ENCODE data around the gene CAP1.
"Not testable (repeated sequence)": the region's sequence is repeated elsewhere in the genome, so short reads cannot be mapped to it uniquely, and the experiment has no call there.

The CAP1 gene

DNA sequence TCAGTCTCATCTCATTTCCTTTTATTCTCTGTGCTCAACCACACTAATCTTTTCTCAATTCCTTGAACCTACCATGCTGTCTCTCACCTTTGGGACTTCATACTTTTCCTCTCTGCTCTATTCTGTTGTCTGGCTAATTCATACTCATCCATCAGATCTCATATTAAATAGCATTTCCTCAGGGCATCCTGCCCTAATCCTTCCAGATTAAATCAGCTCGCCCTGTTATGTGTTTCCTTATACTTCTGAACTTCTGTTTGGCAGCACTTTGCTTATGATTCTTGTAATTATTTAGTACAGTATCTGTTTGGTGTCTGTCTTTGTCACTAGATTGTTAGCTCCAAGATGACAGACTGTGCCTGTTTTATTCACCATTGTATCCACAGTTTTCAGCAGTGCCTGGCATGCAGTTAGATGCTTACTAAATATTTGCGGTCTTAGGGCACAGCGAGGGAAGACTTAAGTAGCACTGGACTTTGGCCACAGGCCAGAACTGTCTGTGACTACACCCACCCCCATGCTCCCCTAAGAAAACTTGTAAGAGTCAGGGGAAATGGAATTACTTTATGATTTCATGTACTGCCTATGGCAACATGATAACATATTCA lies 9.9 kb upstream of the CAP1 start:
- no peak for DNase-seq

DNA sequence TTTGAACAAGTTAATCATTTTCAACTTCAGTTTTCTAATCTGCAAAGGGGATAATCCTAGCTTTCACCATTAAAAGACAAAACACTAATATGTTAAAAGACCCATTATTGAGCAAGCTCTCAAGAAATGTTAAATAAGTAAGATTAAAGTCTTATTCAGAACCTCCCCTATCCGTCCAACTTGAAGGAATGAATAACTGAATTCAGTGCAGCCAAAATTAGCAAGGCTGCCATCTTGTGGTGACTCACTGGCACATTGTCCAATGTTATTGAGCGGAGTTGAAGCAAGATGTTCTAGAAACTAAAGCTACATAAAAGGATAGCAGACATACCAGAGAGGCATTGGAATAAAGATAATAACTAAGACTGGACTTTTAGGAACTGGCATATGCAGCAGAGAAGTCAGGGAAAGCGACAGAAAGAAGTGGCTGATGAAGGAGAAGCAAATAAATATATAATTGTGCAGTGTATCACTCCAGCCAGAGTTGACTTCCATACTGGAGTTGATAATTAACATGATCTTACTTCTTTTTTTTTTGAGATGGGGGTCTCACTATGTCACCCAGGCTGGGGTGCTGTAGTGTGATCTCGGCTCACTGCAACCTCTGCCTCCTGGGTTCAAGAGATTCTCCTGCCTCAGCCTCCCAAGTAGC lies 8.2 kb upstream of the CAP1 start:
- peak; percentile 65 for DNase-seq

DNA sequence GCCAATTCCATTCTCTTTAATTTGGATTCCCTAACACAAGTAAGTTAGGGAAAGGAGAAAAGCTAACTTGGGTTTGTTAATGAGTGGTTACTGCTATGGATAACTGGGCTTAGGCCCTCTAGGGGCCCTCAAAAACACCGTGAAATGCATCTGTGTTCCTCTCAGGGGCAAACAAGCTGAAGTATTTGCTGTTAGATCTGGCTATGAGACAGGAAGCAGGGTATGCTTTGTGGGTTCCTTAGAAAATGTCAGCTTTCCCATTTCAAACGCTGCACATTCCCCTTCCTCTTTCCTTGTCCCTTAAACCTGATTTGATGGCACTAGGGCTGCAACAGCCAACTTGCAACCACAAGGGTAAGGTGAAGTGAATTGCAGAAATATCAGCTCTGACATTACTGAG lies 5.7 kb upstream of the CAP1 start:
- DNase-seq, result no peak

DNA sequence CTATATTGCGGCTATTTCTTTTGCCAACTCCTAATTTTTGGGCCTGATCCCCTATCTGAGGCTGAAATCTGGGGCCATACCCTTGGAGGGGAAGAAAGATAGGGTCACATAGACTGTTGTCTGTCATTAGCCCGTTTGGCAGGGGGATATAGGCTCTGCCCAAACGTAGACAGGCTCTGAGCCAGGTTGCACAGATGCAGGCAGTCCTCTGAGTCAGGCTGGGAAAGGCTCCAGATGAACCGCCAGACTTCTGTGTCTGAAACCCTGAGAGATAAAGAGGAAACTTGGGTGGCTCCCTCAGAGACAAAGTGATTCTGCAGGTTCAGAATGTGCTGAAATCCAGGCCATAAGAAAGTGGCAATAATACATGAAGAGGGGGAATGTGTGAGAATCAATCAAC lies 4.0 kb upstream of the CAP1 start:
- DNase-seq, result peak; percentile 84

DNA sequence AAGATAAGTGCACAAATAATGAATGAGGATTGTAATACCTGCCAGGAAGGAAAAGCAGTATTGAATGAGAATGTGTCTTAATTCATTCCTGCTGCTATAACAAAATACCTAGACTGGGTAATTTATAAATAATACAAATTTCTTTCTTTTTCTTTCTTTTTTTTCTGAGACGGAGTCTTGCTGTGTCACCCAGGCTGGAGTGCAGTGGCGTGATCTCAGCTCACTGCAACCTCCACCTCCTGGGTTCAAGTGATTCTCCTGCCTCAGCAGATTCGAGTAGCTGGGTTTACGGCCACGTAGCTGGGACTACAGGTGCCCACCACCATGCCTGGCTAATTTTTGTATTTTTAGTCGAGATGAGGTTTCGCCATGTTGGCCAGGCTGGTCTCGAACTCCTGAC lies 3.3 kb upstream of the CAP1 start:
- not testable (repeated sequence) for DNase-seq

DNA sequence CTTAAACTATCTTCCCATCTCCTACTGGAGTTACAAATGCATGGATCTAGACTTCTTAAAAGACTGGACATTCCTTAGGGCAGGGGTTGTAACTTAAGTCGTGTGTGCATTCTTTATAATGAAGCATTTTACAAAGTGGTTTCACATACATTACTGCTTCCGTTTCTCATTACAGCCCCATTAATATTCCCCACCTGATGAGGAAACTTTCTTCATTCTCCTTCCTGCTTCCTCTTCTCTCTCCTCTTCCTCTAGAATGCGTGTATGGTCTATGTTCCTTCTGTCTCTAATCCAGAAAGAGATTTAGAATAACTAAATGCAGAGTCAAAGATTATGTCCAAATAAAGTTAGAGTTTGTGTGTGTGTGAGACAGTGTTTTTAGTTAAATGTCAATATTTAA lies 1.8 kb upstream of the CAP1 start:
- no peak for DNase-seq

DNA sequence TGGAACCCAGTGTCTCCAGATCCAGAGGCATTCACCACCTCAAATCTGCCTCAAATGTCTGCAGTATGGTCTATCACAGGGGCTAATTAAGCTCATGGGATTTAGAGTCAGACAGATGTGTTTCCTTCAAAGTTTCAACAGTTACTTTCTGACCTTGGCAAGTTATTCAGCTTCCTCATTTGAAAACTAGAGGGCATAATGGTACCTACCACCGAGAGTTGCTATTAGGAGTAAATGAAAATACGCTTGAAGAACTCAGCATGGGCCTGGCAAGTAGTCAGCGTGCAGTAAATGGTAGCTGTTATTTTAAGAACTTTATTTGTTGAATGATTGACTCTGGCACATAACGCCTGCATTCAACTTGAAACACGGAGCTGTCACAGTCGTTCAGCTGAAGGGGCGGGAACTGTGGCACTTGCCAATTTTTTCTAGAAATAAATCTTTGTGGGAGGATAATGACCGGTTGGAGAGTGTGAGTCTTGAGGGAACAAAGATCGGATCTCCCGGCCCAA lies 1.2 kb upstream of the CAP1 start:
- DNase-seq, result no peak

DNA sequence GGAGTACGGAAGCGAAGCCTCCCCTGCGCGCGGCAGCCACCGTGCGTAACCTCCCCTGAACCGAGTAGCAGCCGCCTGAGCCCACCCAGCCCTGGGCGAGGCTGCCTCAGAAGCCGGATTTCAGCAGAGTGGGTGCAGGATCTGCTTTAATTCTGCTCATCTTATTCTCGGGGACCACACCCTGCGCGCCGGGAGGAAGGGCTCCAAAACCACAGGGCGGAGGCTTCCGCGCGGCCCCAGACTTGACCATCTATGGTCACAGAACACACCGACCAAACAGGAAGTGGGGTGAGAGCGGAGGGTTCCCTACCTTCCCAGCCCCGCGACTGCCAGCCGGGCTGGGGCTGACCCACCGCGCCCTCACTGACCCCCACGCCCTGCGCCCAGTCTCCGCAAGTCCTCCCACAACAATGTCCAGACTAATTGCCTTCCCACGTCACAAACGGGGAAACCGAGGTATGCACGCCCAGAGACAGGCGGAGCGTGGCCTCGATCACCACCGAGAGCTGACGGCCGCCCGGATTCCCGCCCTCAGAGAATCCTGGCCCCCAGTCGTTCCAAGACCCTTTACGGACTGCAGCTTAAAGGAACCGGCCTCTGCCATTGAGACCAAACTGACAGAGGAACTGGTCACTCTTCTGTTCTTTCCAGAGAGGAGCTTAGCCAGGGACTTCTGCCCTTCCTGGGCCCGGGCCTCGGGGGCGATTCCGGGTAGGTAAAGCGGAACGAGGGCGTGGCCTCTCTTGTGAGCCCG lies 595 bp upstream of the CAP1 start:
- peak; percentile 95 for DNase-seq

DNA sequence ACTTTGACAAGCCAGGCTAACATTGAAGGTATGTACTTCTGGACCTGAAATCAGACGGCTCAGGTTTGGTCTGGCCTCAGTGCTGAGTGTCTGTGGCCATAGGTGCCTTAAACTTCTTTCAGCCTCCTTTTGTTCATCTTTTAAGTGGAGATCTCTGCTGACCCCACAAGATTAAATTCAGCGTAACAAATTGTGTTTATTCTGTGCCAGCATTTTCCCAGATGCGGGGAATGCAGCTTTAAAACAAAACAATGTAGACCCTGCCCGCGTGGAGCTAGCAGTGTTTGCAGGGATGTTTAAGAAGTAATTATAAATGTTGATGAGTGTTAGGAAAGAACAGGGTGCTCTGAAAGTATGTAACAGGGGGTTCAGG lies 923 bp downstream of the CAP1 start:
- no peak for DNase-seq

DNA sequence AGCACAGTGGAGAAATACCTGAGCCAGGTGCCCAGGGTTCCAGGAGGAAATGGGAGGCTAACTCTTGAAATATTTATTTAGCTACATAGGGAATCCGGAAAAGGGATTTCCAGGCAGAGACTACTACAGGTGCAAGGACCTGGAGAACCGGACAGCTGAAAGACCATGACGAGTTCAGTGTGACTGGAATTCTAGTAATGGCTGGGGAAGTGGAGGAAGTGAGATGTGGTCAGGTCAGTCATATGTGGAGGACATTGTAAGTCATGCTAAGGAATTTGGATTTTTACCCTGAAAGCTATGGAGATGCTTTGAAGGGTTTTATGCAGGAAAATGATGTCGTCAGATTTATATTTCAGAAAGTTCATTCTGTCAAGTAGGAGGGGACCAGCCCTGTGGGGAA lies 1.8 kb downstream of the CAP1 start:
- peak; percentile 60 for DNase-seq

DNA sequence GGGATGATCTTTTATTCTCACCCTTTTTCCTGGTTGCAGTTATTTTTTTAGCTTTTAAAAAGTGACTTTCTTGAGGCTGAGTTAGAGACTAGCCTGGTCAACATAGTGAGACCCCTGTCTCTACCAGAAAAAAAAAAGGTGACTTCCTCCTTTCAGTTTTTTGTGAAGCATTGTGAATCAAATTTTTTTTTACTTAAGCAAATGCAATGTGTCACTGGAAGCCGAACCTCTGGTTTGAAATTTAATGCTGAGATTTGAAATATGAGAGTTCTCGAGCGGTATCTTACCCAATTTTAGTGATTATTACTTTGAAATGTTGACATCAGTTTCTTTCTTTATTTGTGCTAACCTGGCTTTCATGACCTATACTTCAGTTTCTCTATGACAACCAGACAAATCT lies 3.6 kb downstream of the CAP1 start:
- no peak for DNase-seq

DNA sequence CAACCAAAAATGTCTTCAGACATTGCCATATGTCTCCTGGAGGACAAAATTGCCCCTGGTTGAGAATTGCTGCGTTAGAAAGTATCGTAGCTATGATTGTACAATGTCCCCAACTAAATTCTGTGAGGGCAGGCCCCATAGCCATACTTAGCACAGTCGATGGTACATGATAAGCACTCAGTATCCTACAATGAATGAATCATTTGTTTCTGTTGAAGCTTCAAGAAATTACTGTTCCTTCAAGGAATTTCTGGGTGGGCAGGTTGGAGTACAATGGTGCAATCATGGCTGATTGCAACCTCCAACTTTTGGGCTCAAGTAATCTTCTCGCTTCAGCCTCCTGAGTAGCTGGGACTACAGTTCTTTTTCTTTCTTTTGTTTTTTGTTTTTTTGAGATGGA lies 4.7 kb downstream of the CAP1 start:
- DNase-seq, result no peak

DNA sequence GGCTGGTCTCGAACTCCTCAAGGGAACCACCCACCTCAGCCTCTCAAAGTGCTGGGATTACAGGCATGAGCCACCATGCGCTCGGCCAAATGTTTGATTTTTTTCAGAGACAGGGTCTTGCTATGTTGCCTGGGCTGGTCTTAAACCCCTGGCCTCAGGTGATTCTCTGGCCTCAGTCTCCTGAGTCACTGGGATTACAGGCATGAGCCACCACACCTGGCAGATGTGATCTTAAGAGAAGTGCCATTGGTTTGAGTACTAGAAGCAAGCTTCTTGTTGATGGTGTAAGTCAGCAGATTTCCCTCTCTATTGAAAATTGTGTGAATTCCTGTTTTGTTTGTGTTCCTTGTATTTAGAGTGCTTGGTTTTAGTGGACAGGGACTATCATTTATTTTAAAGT lies 5.2 kb downstream of the CAP1 start:
- DNase-seq, result no peak

DNA sequence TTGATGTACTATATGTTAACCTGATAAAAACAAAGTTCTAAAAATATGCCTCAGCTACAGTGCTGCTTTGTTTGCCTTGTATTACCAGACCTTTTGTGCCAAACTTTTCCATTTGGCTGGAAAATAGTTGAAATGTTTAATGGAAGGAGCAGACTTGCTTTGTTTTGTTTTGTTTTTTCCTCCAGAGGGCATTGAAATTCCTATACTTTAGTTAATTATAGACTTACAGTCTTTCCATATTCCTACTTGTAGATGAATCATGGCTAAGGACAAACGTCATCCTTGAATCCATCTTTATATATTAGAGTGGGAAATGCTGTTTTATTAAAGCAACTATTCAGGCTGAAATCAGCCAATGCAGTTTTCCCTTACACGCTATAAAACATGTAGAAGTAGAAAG lies 6.7 kb downstream of the CAP1 start:
- no peak for DNase-seq

DNA sequence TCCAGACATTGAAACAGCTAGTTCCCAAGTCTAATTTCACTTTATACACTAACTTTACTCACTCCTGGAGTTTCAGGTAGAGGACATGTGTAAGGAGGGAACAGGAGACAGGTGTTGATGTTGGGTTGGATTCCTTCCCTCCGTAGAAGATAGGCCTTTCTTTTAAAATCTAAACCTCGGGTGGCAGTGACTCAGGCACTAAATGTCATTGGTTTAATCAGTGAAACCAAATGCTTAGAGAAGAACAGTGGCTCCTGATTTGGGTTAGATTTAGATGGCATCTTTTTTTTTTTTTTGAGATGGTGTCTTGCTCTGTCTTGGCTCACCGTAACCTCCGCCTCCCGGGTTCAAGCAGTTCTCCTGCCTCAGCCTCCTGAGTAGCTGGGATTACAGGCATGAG lies 7.2 kb downstream of the CAP1 start:
- no peak for DNase-seq

DNA sequence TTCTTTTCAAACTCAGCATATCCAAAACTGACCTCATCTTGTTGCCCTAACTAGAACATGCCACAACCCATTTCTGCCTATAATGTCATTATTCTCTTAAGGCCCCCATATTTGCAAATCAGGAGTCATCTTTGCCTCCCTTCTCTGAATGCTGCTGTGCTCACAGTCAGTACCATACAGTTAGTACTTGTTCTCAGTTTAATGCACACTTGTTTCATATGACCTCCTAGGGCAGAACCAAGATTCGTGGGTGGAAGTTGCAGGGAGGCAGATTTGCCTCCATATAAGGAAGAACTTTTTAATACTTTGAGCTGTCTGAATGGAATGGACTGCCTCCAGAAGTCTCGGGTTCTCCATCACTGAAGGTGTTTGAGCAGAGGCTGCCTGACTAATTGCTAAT lies 9.2 kb downstream of the CAP1 start:
- DNase-seq, result peak; percentile 61

DNA sequence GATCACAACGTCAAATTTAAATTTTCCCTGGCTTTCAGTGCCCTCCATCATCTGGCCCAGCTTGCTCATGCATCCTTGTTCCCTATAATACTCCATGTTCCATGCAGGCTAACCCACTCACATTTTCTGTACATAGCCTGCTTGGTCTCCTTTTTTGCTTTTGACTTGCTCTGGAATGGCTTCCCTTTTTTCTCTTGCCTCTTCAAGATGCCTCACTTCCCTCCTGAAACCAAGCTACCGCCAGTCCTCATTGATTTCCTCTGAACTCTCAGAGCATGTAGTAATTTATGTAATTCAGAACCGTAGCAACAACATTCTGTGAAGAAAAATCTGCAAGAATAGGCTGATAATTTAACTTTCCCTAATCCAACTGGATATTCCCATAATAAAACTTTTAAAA lies 10.3 kb downstream of the CAP1 start:
- DNase-seq, result no peak

DNA sequence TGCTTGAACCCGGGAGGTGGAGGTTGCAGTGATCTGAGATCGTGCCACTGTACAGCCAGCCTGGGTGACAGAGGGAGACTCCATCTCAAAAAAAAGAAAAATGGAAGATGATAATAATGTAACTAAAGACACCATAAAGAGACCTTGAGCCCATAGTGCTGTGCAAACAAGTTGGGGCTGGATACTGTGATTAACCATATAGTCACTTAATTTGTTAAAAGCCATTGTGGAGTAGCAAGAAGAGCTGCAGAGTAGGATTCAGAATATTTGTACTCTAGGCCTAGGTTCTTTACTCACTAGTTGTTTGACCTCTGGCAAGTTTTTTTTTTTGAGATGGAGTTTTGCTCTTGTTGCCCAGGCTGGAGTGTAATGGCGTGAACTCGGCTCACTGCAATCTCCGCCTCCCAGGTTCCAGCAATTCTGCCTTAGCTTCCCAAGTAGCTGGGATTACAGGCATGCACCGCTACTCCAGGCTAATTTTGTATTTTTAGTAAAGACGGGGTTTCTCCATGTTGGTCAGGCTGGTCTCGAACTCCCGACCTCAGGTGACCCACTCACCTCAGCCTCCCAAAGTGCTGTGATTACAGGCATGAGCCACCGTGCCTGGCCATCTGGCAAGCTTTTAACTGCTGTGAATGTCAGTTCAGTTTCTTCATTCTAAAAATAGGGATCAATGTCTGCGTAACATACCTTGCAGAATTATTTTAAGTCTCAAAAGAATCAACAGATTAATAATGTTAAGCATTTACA lies 12.8 kb downstream of the CAP1 start:
- DNase-seq, result no peak

DNA sequence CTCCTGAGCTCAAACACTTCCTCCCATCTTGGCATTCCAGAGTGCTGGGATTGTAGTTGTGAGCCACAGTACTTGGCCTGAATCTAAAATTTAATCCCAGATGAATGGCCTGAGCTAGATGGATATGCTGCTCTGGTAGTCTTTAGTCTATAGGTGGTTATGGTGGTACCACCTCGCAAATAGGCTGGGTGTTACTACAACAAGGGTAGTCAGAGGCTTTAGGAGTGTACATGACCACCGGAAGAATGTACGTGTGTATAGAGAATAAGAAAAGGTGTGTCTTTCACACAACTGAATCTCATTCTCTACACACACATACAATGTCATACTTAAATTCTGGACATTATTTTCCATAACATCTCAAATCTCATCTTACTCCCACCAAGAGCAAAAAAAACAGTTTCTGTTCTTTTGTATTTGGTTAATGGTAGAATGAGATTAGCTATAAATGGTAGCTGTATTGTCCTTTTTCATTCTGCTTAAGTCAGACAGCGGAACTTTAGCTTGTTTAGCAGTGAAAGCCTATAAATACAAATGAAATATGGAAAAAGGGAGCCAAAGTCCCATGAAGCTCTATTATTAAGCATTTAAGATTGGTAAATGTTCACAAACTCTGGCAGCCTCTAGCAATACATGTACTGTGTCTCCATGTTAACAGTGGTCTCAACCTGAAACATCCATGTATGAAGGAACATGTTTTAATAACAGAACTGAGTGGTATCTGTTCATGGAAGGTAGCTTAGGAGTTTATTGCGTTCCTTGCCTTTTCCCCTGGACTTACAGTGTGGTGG lies 16.2 kb downstream of the CAP1 start:
- no peak for DNase-seq

DNA sequence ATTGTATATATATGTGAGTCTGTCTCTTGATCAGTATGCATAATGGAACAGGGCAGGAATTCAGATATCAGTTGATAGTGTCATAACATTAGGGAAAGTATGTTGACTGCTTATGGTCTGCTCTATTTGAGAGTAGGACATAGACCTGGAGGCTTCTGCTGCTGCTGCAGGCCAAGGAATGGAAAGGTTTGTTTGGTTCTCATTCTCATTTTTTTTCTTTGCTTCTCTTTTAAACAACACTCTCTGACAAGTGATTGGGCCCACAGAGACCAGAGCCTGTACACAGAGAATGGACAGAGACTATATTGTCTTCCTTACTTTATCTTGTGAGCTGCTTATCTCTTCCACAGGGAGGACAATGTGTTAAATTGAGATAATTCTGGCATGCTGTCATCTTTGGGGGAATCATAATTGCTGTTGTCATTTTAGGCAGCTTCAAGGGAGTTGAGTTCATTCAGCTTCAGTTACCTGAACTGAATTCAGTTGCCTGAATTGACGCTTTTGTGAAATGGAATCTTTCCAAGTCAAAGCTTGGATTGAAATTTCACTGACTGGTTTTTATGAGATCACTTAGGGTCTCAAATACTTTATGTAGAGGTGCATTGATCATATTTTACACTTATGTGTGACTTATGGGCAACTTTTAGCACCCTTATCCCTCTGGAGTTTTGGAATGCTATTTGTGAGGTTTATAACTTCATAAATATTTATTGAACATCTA lies 16.9 kb downstream of the CAP1 start:
- no peak for DNase-seq

DNA sequence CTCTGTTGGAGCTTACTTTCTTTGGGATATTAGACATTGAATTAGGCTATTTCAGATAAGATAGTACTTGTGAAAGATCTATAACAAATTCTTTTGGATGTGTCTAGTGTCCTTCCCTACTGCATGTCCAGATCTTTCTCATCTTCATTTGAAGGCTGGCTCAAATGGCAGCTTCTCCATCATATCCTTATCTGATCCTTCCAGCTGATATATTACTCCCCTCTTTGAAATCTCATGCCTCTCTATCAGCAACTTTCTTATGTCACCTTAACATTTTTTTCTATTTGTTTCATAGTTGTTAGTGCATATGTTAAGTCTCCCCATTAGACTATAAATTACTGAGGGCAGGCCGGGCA lies 17.5 kb downstream of the CAP1 start:
- DNase-seq, result no peak

All from fibroblast of skin of abdomen (primary cell).